Activated CD8-positive, alpha-beta T cell treated with anti-CD3 and anti-CD28 coated beads for 36 hours (primary cell): ENCODE results near the gene ZNF407. TPM values are rescaled to one million over a fixed set of nuclear protein-coding genes. Genes with fewer than 3 reads are reported as not detected.

Source experiments
- ATAC-seq: fragments of 200-7000 bp; cut with Tn5 transposase; one replicate; pipeline ENCODE4 v1.10.0; 2021; ENCODE audit warnings: mild to moderate bottlenecking, moderate library complexity
- CTCF ChIA-PET: fragments of 350-600 bp; sonication (Branson Sonifier 250); formaldehyde crosslinking; loops from one replicate; lab custom pipeline; 2021; ENCODE audit warnings: antibody characterized with exemption; lab: Charles Lee
- POLR2A ChIA-PET: fragments of 350-600 bp; sonication (Branson Sonifier 250); formaldehyde crosslinking; loops from one replicate; lab custom pipeline; 2021; ENCODE audit warnings: antibody characterized with exemption; lab: Charles Lee
- DNase-seq: peaks from one replicate; pipeline ENCODE4 v3.0.0-alpha.2; 2020
- H3K27ac Mint-ChIP-seq: one replicate; pipeline ENCODE4 v1.8.0; 2021; ENCODE audit warnings: mild to moderate bottlenecking, mixed read lengths
- H3K27me3 Mint-ChIP-seq: one replicate; pipeline ENCODE4 v1.8.0; 2021; ENCODE audit warnings: mixed read lengths
- H3K36me3 Mint-ChIP-seq: one replicate; pipeline ENCODE4 v1.8.0; 2021; ENCODE audit warnings: low read depth, mixed read lengths
- H3K4me1 Mint-ChIP-seq: one replicate; pipeline ENCODE4 v1.8.0; 2021; ENCODE audit warnings: low read depth, mixed read lengths
- H3K4me3 Mint-ChIP-seq: one replicate; pipeline ENCODE4 v1.8.0; 2021; ENCODE audit warnings: mild to moderate bottlenecking, moderate library complexity, mixed read lengths
- H3K9me3 Mint-ChIP-seq: one replicate; pipeline ENCODE4 v1.8.0; 2021; ENCODE audit warnings: mixed read lengths
- CTCF ChIP-seq: fragments of 200-600 bp; IDR thresholded peaks from one replicate; pipeline ENCODE4 v1.8.0; 2022; ENCODE audit warnings: antibody characterized with exemption, mild to moderate bottlenecking
- intact Hi-C: fragments of 100-400 bp; cut with micrococcal nuclease; formaldehyde crosslinking; loops from one replicate; pipeline ENCODE4 v1.10.0; 2022
- total RNA-seq, 2 experiments: library from RNA; stranded (reverse); gene quantifications; one replicate each; pipeline ENCODE4 v1.2.3, GENCODE V29; 2021

Gene ZNF407
- total RNA-seq, 2 experiments from 2014 or later: 9.9 to 10.8 TPM

GRCh38 chr18:74728586-74728985 is 130.9 kb downstream of the ZNF407 start:
- Mint-ChIP-seq H3K9me3 (no peaks in the 10 kb centered on the region), H3K4me3 (no peak overlapping the region), H3K27me3 (no peaks in the 10 kb centered on the region), H3K27ac (no peak overlapping the region), H3K36me3 (peaks cover 8% of the 10 kb centered on the region), H3K4me1 (peaks cover 2% of the 10 kb centered on the region)
- CTCF ChIA-PET: interaction anchor here (0.9 kb wide), 1 partner anchor 13 kb away, joined by 3 read pairs; no protein-coding TSS in a partner anchor
- ATAC-seq: no peak
- POLR2A ChIA-PET: no interaction called here
- DNase-seq: no peak
- no peak for TF ChIP-seq CTCF
- intact Hi-C loops: no loop called here

- Mint-ChIP-seq H3K4me3 (no peak overlapping the region), H3K27ac (no peak overlapping the region), H3K4me1 (peaks cover 2% of the 10 kb centered on the region), H3K36me3 (peaks cover 10% of the 10 kb centered on the region), H3K27me3 (no peaks in the 10 kb centered on the region), H3K9me3 (no peaks in the 10 kb centered on the region)
- DNase-seq (no peak), ATAC-seq (no peak)
- CTCF ChIA-PET: no interaction called here
- TF ChIP-seq CTCF: no peak
- POLR2A ChIA-PET: interaction anchor here (0.6 kb wide), 1 partner anchor 740 kb away, joined by 4 read pairs; no protein-coding TSS in a partner anchor
- intact Hi-C loops: no loop called here
These were observed 133.4 kb downstream of the ZNF407 start for GRCh38 chr18:74731097-74731496.

- no peaks in the 10 kb centered on the region for H3K9me3 Mint-ChIP-seq
- no peak for TF ChIP-seq CTCF
- H3K4me3 Mint-ChIP-seq: no peak overlapping the region
- DNase-seq (no peak), ATAC-seq (no peak)
- H3K27me3 Mint-ChIP-seq: no peaks in the 10 kb centered on the region
- H3K27ac Mint-ChIP-seq: no peak overlapping the region
- peaks cover 9% of the 10 kb centered on the region for H3K36me3 Mint-ChIP-seq
- intact Hi-C loops: no loop called here
- peaks cover 2% of the 10 kb centered on the region for H3K4me1 Mint-ChIP-seq
- CTCF ChIA-PET: no interaction called here
- POLR2A ChIA-PET: no interaction called here
These were observed 134.7 kb downstream of the ZNF407 start for GRCh38 chr18:74732380-74732779.

GRCh38 chr18:74733598-74733997 is 135.9 kb downstream of the ZNF407 start:
- Mint-ChIP-seq H3K36me3 (peaks cover 2% of the 10 kb centered on the region), H3K27ac (no peak overlapping the region)
- CTCF ChIA-PET: no interaction called here

GRCh38 chr18:74734013-74734444 is 136.4 kb downstream of the ZNF407 start:
- H3K27ac Mint-ChIP-seq: no peak overlapping the region
- ChIA-PET POLR2A (no interaction called here), CTCF (no interaction called here)
- intact Hi-C loops: no loop called here
- H3K36me3 Mint-ChIP-seq: peaks cover 2% of the 10 kb centered on the region
- no peak for TF ChIP-seq CTCF
- no peak overlapping the region for H3K4me3 Mint-ChIP-seq
- no peaks in the 10 kb centered on the region for H3K4me1 Mint-ChIP-seq
- ATAC-seq (no peak), DNase-seq (no peak)
- H3K27me3 Mint-ChIP-seq: no peaks in the 10 kb centered on the region
- no peaks in the 10 kb centered on the region for H3K9me3 Mint-ChIP-seq

More at GRCh38 chr18:74733598-74733997, 135.9 kb downstream of the ZNF407 start:
- POLR2A ChIA-PET: no interaction called here
- no peak for DNase-seq
- ATAC-seq: no peak
- intact Hi-C loops: no loop called here
- Mint-ChIP-seq H3K4me3 (no peak overlapping the region), H3K4me1 (no peaks in the 10 kb centered on the region), H3K27me3 (no peaks in the 10 kb centered on the region), H3K9me3 (no peaks in the 10 kb centered on the region)
- TF ChIP-seq CTCF: no peak
